ENCODE data around the gene HOXD9.

DNA sequence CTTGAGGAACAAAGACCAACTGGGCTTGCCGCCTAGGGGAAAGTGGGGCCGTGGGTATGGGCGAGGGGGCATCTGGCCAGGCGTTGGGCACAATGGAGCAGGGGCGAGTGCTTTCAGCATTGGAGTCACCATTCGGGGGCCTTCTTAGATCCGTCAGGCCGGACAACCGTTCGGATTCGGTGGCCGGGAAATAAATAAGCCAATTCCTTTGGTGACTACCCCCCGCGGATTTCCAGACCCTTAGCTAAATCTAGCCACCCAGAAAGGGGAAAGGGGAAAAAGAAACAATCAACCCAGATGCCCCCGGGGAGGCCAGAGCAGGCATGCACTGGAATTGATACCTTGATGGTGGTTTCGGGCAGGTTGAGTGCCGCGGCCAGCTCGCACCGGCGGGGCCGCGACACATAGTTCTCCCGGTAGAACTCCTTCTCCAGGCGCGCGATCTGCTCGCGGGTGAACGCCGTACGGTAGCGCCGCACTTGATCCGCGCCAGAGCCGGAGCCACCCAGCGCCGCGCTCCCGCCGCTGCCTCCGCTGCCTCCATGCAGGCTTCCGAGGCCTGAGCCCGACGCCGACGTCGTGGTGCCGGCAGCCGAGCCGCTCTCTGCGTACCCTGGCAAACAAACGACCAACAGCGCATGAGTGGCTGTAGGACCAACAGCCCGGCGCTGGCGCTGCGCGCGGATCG, 40.5 kb upstream of the HOXD9 start:
- TF ChIP-seq, protein P1, sequence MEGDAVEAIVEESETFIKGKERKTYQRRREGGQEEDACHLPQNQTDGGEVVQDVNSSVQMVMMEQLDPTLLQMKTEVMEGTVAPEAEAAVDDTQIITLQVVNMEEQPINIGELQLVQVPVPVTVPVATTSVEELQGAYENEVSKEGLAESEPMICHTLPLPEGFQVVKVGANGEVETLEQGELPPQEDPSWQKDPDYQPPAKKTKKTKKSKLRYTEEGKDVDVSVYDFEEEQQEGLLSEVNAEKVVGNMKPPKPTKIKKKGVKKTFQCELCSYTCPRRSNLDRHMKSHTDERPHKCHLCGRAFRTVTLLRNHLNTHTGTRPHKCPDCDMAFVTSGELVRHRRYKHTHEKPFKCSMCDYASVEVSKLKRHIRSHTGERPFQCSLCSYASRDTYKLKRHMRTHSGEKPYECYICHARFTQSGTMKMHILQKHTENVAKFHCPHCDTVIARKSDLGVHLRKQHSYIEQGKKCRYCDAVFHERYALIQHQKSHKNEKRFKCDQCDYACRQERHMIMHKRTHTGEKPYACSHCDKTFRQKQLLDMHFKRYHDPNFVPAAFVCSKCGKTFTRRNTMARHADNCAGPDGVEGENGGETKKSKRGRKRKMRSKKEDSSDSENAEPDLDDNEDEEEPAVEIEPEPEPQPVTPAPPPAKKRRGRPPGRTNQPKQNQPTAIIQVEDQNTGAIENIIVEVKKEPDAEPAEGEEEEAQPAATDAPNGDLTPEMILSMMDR (IDR thresholded peaks at IDR 0.05 in 8 of 11, conservative IDR thresholded peaks at IDR 0.05 in 3 of 11): no peak
- TF ChIP-seq POLR2A (IDR thresholded peaks at IDR 0.05): no peak

Measured in spleen (tissue), 7 donors.